ENCODE data around the gene TRIO.

The TRIO gene

DNA sequence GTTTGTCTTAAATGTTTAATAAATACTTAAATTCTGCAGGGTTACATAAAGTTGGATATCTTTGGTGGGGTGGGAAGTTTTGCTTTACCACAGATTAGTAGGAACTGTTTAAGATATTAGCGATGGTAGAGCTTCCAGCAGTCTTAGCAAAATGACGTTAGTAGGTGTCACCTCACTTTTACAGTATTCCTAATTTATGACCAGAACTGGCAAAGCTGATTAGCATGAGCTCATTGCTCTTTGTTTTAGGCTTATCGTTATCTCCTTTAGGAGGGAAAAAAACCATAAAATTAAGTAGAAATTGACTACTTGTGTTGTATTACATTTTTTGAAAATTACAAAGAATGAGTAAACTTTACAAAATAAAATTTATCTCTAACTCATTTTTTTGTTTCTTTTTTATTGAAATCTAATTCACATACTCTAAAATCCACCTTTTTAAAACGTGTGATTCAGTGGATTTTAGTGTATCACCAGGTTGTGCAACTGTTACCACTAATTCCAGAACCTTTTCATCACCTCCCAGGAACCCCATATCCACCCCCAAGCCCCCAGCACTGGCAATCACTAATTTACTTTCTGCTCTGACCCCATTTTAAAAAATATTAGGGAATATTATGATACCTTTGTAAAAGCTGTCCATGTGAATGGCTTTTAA is 129.5 kb downstream of the TRIO start:
- ATAC-seq, result no peak
- TF ChIP-seq, protein P1, sequence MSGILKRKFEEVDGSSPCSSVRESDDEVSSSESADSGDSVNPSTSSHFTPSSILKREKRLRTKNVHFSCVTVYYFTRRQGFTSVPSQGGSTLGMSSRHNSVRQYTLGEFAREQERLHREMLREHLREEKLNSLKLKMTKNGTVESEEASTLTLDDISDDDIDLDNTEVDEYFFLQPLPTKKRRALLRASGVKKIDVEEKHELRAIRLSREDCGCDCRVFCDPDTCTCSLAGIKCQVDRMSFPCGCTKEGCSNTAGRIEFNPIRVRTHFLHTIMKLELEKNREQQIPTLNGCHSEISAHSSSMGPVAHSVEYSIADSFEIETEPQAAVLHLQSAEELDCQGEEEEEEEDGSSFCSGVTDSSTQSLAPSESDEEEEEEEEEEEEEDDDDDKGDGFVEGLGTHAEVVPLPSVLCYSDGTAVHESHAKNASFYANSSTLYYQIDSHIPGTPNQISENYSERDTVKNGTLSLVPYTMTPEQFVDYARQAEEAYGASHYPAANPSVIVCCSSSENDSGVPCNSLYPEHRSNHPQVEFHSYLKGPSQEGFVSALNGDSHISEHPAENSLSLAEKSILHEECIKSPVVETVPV (CRISPR knock-in tag; IDR thresholded peaks at IDR 0.05), result no peak
- no peak for TF ChIP-seq OSR1 (CRISPR knock-in tag; IDR thresholded peaks at IDR 0.05)
- no peak for TF ChIP-seq ZC3H10 (CRISPR knock-in tag; IDR thresholded peaks at IDR 0.05)
- TF ChIP-seq BACH2 (CRISPR knock-in tag; IDR thresholded peaks at IDR 0.05; ENCODE audit: borderline replicate concordance), result no peak
- TF ChIP-seq ZNF8 (CRISPR knock-in tag; IDR thresholded peaks at IDR 0.05), result no peak
- TF ChIP-seq ISL1 (CRISPR knock-in tag; IDR thresholded peaks at IDR 0.05), result no peak
- TF ChIP-seq RARB (CRISPR knock-in tag; IDR thresholded peaks at IDR 0.05), result no peak
- TF ChIP-seq ZNF70 (CRISPR knock-in tag; IDR thresholded peaks at IDR 0.05), result no peak
- TF ChIP-seq, protein P2, sequence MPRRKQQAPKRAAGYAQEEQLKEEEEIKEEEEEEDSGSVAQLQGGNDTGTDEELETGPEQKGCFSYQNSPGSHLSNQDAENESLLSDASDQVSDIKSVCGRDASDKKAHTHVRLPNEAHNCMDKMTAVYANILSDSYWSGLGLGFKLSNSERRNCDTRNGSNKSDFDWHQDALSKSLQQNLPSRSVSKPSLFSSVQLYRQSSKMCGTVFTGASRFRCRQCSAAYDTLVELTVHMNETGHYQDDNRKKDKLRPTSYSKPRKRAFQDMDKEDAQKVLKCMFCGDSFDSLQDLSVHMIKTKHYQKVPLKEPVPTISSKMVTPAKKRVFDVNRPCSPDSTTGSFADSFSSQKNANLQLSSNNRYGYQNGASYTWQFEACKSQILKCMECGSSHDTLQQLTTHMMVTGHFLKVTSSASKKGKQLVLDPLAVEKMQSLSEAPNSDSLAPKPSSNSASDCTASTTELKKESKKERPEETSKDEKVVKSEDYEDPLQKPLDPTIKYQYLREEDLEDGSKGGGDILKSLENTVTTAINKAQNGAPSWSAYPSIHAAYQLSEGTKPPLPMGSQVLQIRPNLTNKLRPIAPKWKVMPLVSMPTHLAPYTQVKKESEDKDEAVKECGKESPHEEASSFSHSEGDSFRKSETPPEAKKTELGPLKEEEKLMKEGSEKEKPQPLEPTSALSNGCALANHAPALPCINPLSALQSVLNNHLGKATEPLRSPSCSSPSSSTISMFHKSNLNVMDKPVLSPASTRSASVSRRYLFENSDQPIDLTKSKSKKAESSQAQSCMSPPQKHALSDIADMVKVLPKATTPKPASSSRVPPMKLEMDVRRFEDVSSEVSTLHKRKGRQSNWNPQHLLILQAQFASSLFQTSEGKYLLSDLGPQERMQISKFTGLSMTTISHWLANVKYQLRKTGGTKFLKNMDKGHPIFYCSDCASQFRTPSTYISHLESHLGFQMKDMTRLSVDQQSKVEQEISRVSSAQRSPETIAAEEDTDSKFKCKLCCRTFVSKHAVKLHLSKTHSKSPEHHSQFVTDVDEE (CRISPR knock-in tag; IDR thresholded peaks at IDR 0.05), result no peak
- TF ChIP-seq ZFP3 (CRISPR knock-in tag; IDR thresholded peaks at IDR 0.05), result no peak
- TF ChIP-seq GLIS3 (CRISPR knock-in tag; IDR thresholded peaks at IDR 0.05), result no peak

DNA sequence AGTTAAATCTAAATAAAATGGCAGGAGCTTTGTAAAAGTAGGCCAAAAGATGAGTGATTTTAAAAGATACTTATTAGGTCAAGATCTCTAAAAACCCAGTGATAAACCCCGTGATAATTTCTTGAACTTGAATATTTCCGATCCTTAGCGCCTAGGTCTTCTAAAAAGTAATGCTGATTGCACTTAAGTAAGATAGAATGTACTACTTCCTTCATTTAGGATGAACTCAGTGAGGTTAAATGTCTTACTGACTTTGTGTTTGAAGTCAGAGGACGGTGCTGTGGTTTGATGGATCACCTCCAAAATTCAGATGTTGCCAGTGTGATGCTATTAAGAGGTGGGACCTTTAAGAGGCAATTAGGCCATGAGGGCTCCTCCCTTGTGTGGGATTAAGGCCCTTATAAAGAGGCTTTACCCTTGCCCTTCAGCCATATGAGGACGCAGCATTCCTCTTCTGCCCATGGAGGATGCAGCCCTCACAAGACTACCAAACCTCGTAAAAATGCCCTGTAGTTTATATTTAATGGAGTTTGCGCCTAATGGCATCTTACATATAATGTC is 130.1 kb downstream of the TRIO start:
- no peak for ATAC-seq
- TF ChIP-seq, protein P1 (CRISPR knock-in tag; IDR thresholded peaks at IDR 0.05), result no peak
- TF ChIP-seq ZFP30 (CRISPR knock-in tag; IDR thresholded peaks at IDR 0.05) (no peak), ZNF70 (CRISPR knock-in tag; IDR thresholded peaks at IDR 0.05) (no peak), TCF4 (CRISPR knock-in tag; IDR thresholded peaks at IDR 0.05; ENCODE audit: borderline replicate concordance) (no peak), ESRRG (CRISPR knock-in tag; IDR thresholded peaks at IDR 0.05) (no peak)
- TF ChIP-seq, protein P3, sequence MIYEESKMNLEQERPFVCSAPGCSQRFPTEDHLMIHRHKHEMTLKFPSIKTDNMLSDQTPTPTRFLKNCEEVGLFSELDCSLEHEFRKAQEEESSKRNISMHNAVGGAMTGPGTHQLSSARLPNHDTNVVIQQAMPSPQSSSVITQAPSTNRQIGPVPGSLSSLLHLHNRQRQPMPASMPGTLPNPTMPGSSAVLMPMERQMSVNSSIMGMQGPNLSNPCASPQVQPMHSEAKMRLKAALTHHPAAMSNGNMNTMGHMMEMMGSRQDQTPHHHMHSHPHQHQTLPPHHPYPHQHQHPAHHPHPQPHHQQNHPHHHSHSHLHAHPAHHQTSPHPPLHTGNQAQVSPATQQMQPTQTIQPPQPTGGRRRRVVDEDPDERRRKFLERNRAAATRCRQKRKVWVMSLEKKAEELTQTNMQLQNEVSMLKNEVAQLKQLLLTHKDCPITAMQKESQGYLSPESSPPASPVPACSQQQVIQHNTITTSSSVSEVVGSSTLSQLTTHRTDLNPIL (CRISPR knock-in tag; IDR thresholded peaks at IDR 0.05; ENCODE audit: low read depth), result no peak
- TF ChIP-seq, protein P2 (CRISPR knock-in tag; IDR thresholded peaks at IDR 0.05), result no peak

DNA sequence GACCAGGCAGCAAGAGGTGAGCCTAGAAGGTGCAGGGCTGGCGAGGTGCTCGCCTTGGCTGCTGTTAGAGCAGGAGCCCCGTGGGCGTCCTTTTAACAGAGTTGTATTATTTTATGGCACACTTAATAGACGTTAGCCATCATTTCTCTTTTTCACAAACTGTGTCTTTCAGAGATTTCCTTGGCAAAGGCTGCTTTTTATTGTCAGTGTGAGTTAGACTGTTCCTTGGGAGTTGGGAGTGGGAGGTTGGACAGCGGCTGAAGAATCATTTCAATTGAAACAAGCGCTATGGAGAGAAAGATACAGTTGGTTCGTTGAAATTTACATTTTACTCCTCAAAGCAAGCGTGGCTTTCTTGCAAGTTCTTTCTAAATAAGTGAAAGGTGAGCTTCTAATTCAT is 133.2 kb downstream of the TRIO start:
- no peak for ATAC-seq
- TF ChIP-seq GLIS3 (CRISPR knock-in tag; IDR thresholded peaks at IDR 0.05), result no peak
- TF ChIP-seq, protein P4, sequence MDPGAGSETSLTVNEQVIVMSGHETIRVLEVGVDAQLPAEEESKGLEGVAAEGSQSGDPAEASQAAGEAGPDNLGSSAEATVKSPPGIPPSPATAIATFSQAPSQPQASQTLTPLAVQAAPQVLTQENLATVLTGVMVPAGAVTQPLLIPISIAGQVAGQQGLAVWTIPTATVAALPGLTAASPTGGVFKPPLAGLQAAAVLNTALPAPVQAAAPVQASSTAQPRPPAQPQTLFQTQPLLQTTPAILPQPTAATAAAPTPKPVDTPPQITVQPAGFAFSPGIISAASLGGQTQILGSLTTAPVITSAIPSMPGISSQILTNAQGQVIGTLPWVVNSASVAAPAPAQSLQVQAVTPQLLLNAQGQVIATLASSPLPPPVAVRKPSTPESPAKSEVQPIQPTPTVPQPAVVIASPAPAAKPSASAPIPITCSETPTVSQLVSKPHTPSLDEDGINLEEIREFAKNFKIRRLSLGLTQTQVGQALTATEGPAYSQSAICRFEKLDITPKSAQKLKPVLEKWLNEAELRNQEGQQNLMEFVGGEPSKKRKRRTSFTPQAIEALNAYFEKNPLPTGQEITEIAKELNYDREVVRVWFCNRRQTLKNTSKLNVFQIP (CRISPR knock-in tag; IDR thresholded peaks at IDR 0.05; ENCODE audit: borderline replicate concordance, low read depth), result no peak
- TF ChIP-seq TOX (CRISPR knock-in tag; IDR thresholded peaks at IDR 0.05; ENCODE audit: borderline replicate concordance), result no peak
- TF ChIP-seq ZNF565 (CRISPR knock-in tag; conservative IDR thresholded peaks at IDR 0.05; ENCODE audit: low read depth), result no peak
- no peak for TF ChIP-seq PPARA (CRISPR knock-in tag; IDR thresholded peaks at IDR 0.05; ENCODE audit: borderline replicate concordance)
- TF ChIP-seq SNAI2 (CRISPR knock-in tag; IDR thresholded peaks at IDR 0.05), result no peak
- TF ChIP-seq, protein P3 (CRISPR knock-in tag; IDR thresholded peaks at IDR 0.05; ENCODE audit: low read depth), result no peak
- TF ChIP-seq OSR1 (CRISPR knock-in tag; IDR thresholded peaks at IDR 0.05), result no peak
- TF ChIP-seq, protein P2 (CRISPR knock-in tag; IDR thresholded peaks at IDR 0.05), result no peak
- TF ChIP-seq ISL1 (CRISPR knock-in tag; IDR thresholded peaks at IDR 0.05), result no peak
